HUES48 (cell line): Measurements from ENCODE around the gene DHRS7.

Experiments
- H3K27ac ChIP-seq: one replicate; pipeline ENCODE4 v1.7.0; 2013; ENCODE audit warnings: low read depth, low read length, inconsistent platforms
- H3K27me3 ChIP-seq: 2 replicates; pipeline ENCODE4 v1.6.1; 2013; ENCODE audit warnings: mild to moderate bottlenecking, low read length; ENCODE audit not compliant: control insufficient read depth, insufficient read depth
- H3K36me3 ChIP-seq: 2 replicates; pipeline ENCODE4 v1.6.1; 2013; ENCODE audit warnings: low read length; ENCODE audit not compliant: control insufficient read depth, insufficient read depth
- H3K4me1 ChIP-seq: 2 replicates; pipeline ENCODE4 v1.6.1; 2013; ENCODE audit warnings: mild to moderate bottlenecking, low read length; ENCODE audit not compliant: control insufficient read depth, insufficient read depth
- H3K4me3 ChIP-seq: 2 replicates; pipeline ENCODE4 v1.5.1; 2013; ENCODE audit warnings: mild to moderate bottlenecking, low read depth, low read length
- H3K9ac ChIP-seq: 2 replicates; pipeline ENCODE4 v1.6.1; 2013; ENCODE audit warnings: mild to moderate bottlenecking, low read depth, low read length, moderate library complexity
- H3K9me3 ChIP-seq: 2 replicates; pipeline ENCODE4 v1.6.1; 2013; ENCODE audit warnings: low read length; ENCODE audit not compliant: control insufficient read depth, insufficient read depth

Gene DHRS7

GRCh38 chr14:60204104-60204842 lies 39.1 kb upstream of the DHRS7 start:
- H3K9me3 ChIP-seq: no peaks in the 10 kb centered on the region
- no peak overlapping the region for H3K4me3 ChIP-seq
- peak overlapping the region; percentile 33 for H3K27ac ChIP-seq
- H3K27me3 ChIP-seq: no peaks in the 10 kb centered on the region
- H3K4me1 ChIP-seq: peaks cover 17% of the 10 kb centered on the region
- no peak overlapping the region for H3K9ac ChIP-seq
- H3K36me3 ChIP-seq: no peaks in the 10 kb centered on the region

- H3K27me3 ChIP-seq: no peaks in the 10 kb centered on the region
- no peak overlapping the region for H3K27ac ChIP-seq
- no peaks in the 10 kb centered on the region for H3K36me3 ChIP-seq
- H3K4me3 ChIP-seq: no peak overlapping the region
- no peak overlapping the region for H3K9ac ChIP-seq
- H3K9me3 ChIP-seq: no peaks in the 10 kb centered on the region
- H3K4me1 ChIP-seq: peaks cover 20% of the 10 kb centered on the region
These were observed 34.1 kb upstream of the DHRS7 start for GRCh38 chr14:60199321-60199720.

- Histone ChIP-seq H3K9me3 (no peaks in the 10 kb centered on the region), H3K4me1 (peaks cover 12% of the 10 kb centered on the region), H3K27me3 (no peaks in the 10 kb centered on the region), H3K9ac (no peak overlapping the region), H3K27ac (no peak overlapping the region), H3K36me3 (no peaks in the 10 kb centered on the region), H3K4me3 (no peak overlapping the region)
These were observed 32.6 kb upstream of the DHRS7 start for GRCh38 chr14:60197629-60198303.

- Histone ChIP-seq H3K9me3 (no peaks in the 10 kb centered on the region), H3K9ac (no peak overlapping the region), H3K4me3 (no peak overlapping the region), H3K27me3 (no peaks in the 10 kb centered on the region), H3K27ac (no peak overlapping the region), H3K36me3 (no peaks in the 10 kb centered on the region), H3K4me1 (peaks cover 12% of the 10 kb centered on the region)
These were observed 31.1 kb upstream of the DHRS7 start for GRCh38 chr14:60196291-60196690.

- H3K4me3 ChIP-seq: no peak overlapping the region
- no peaks in the 10 kb centered on the region for H3K9me3 ChIP-seq
- no peak overlapping the region for H3K9ac ChIP-seq
- no peaks in the 10 kb centered on the region for H3K36me3 ChIP-seq
- H3K27me3 ChIP-seq: no peaks in the 10 kb centered on the region
- H3K4me1 ChIP-seq: peaks cover 12% of the 10 kb centered on the region
- no peak overlapping the region for H3K27ac ChIP-seq
These were observed 30.1 kb upstream of the DHRS7 start for GRCh38 chr14:60195179-60195810.

GRCh38 chr14:60189923-60190840 lies 25.0 kb upstream of the DHRS7 start:
- no peaks in the 10 kb centered on the region for H3K36me3 ChIP-seq
- no peaks in the 10 kb centered on the region for H3K9me3 ChIP-seq
- no peak overlapping the region for H3K9ac ChIP-seq
- H3K27ac ChIP-seq: no peak overlapping the region
- H3K4me1 ChIP-seq: no peaks in the 10 kb centered on the region; the same call in 1 of the 2 replicates
- H3K4me3 ChIP-seq: no peak overlapping the region
- no peaks in the 10 kb centered on the region for H3K27me3 ChIP-seq

- Histone ChIP-seq H3K9me3 (no peaks in the 10 kb centered on the region), H3K4me1 (no peaks in the 10 kb centered on the region; the same call in 1 of the 2 replicates), H3K4me3 (no peak overlapping the region), H3K27me3 (no peaks in the 10 kb centered on the region), H3K36me3 (no peaks in the 10 kb centered on the region), H3K9ac (no peak overlapping the region), H3K27ac (no peak overlapping the region)
These were observed 23.5 kb upstream of the DHRS7 start for GRCh38 chr14:60188696-60189095.

GRCh38 chr14:60188115-60188514 lies 22.9 kb upstream of the DHRS7 start:
- Histone ChIP-seq H3K9ac (no peak overlapping the region), H3K9me3 (no peaks in the 10 kb centered on the region), H3K27ac (no peak overlapping the region), H3K36me3 (no peaks in the 10 kb centered on the region), H3K4me3 (no peak overlapping the region), H3K4me1 (no peaks in the 10 kb centered on the region; the same call in 1 of the 2 replicates), H3K27me3 (no peaks in the 10 kb centered on the region)

- no peaks in the 10 kb centered on the region; the same call in 1 of the 2 replicates for H3K4me1 ChIP-seq
- no peak overlapping the region for H3K27ac ChIP-seq
- no peak overlapping the region for H3K9ac ChIP-seq
These were observed 19.8 kb upstream of the DHRS7 start for GRCh38 chr14:60184905-60185555.

More at GRCh38 chr14:60184905-60185555, 19.8 kb upstream of the DHRS7 start:
- no peak overlapping the region for H3K4me3 ChIP-seq
- H3K36me3 ChIP-seq: no peaks in the 10 kb centered on the region
- no peaks in the 10 kb centered on the region for H3K27me3 ChIP-seq
- H3K9me3 ChIP-seq: no peaks in the 10 kb centered on the region
